Measurements from ENCODE around the gene USP32.
"Not testable (repeated sequence)": the region's sequence is repeated elsewhere in the genome, so short reads cannot be mapped to it uniquely, and the experiment has no call there.

USP32 gene

GRCh38 chr17:60333072-60333471 lies 58.9 kb downstream of the USP32 start:
- not testable (repeated sequence) for DNase-seq (ENCODE audit: low read depth)

GRCh38 chr17:60332574-60332973 lies 59.4 kb downstream of the USP32 start:
- DNase-seq (ENCODE audit: low read depth) = no peak

GRCh38 chr17:60330731-60331130 lies 61.2 kb downstream of the USP32 start:
- no peak for DNase-seq (ENCODE audit: low read depth)

GRCh38 chr17:60328679-60329078 lies 63.3 kb downstream of the USP32 start:
- no peak for DNase-seq (ENCODE audit: low read depth)

- no peak for DNase-seq (ENCODE audit: low read depth)
Observed at GRCh38 chr17:60327901-60328273, 64.0 kb downstream of the USP32 start.

GRCh38 chr17:60327134-60327900 lies 64.6 kb downstream of the USP32 start:
- no peak for DNase-seq (ENCODE audit: low read depth)

- DNase-seq (ENCODE audit: low read depth) = no peak
Observed at GRCh38 chr17:60326702-60327101, 65.2 kb downstream of the USP32 start.

GRCh38 chr17:60325730-60326524 lies 66.0 kb downstream of the USP32 start:
- DNase-seq (ENCODE audit: low read depth) = no peak

GRCh38 chr17:60323754-60324153 lies 68.2 kb downstream of the USP32 start:
- no peak for DNase-seq (ENCODE audit: low read depth)

- DNase-seq (ENCODE audit: low read depth) = no peak
Observed at GRCh38 chr17:60322056-60322387, 69.9 kb downstream of the USP32 start.

- DNase-seq (ENCODE audit: low read depth) = no peak
Observed at GRCh38 chr17:60321336-60322055, 70.4 kb downstream of the USP32 start.

- no peak for DNase-seq (ENCODE audit: low read depth)
Observed at GRCh38 chr17:60318830-60319229, 73.1 kb downstream of the USP32 start.

- no peak for DNase-seq (ENCODE audit: low read depth)
Observed at GRCh38 chr17:60318326-60318725, 73.6 kb downstream of the USP32 start.

- DNase-seq (ENCODE audit: low read depth) = no peak
Observed at GRCh38 chr17:60315650-60316049, 76.3 kb downstream of the USP32 start.

- DNase-seq (ENCODE audit: low read depth) = not testable (repeated sequence)
Observed at GRCh38 chr17:60314900-60315299, 77.0 kb downstream of the USP32 start.

- DNase-seq (ENCODE audit: low read depth) = no peak
Observed at GRCh38 chr17:60314423-60314822, 77.5 kb downstream of the USP32 start.

- DNase-seq (ENCODE audit: low read depth) = no peak
Observed at GRCh38 chr17:60311936-60312335, 80.0 kb downstream of the USP32 start.

- no peak for DNase-seq (ENCODE audit: low read depth)
Observed at GRCh38 chr17:60311186-60311585, 80.7 kb downstream of the USP32 start.

- DNase-seq (ENCODE audit: low read depth) = no peak
Observed at GRCh38 chr17:60305141-60305540, 86.8 kb downstream of the USP32 start.

- DNase-seq (ENCODE audit: low read depth) = no peak
Observed at GRCh38 chr17:60304502-60304901, 87.4 kb downstream of the USP32 start.

GRCh38 chr17:60303406-60304099 lies 88.4 kb downstream of the USP32 start:
- DNase-seq (ENCODE audit: low read depth) = no peak

- DNase-seq (ENCODE audit: low read depth) = no peak
Observed at GRCh38 chr17:60301649-60302048, 90.3 kb downstream of the USP32 start.
